Measurements from ENCODE around the gene PPP1R27.

DNA sequence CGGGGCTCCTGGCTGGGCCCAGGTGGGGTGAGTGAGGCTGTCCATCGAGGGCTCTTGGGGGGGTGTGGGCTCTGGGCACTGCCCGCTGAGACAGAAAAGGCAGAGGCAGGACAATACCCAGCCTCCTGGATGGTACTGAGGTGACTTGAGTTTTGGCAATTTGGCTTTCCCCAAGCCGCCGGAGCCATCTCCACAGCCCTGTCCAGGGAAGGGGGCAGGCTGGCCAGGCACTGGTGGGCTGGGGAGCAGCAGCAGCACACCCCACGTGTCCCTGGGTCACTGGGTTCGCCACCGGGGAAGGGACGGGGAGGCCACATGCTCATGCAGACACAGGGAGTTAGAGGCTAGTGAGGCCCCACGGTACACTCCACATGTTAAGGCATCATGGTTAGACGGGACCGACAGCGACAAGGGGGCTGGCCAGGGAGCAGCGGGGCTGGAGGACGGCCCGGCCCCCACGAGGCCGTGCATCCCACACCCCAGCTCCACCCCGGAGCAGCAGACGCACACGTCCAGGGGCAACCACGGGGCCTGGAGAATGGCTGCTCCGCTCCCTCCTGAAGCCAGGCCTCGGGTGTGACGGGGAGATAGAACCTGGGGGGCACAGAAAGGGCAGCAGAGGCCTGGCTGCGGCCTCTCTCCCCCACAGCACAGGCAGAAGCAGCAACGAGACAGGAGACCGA, 33.3 kb upstream of the PPP1R27 start:
- TF ChIP-seq, protein P1, sequence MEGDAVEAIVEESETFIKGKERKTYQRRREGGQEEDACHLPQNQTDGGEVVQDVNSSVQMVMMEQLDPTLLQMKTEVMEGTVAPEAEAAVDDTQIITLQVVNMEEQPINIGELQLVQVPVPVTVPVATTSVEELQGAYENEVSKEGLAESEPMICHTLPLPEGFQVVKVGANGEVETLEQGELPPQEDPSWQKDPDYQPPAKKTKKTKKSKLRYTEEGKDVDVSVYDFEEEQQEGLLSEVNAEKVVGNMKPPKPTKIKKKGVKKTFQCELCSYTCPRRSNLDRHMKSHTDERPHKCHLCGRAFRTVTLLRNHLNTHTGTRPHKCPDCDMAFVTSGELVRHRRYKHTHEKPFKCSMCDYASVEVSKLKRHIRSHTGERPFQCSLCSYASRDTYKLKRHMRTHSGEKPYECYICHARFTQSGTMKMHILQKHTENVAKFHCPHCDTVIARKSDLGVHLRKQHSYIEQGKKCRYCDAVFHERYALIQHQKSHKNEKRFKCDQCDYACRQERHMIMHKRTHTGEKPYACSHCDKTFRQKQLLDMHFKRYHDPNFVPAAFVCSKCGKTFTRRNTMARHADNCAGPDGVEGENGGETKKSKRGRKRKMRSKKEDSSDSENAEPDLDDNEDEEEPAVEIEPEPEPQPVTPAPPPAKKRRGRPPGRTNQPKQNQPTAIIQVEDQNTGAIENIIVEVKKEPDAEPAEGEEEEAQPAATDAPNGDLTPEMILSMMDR (IDR thresholded peaks at IDR 0.05), result no peak
- TF ChIP-seq POLR2A (IDR thresholded peaks at IDR 0.05), result peak in 1 of 3 donors; percentile 44

Data from body of pancreas (tissue), 4 donors.